A172 (cell line): Measurements from ENCODE around the gene OST4. TPM values are rescaled to one million over a fixed set of nuclear protein-coding genes. Genes with fewer than 3 reads are reported as not detected.
"Not testable (repeated sequence)": the region's sequence is repeated elsewhere in the genome, so short reads cannot be mapped to it uniquely, and the experiment has no call there.

Source experiments
- DNase-seq: peaks from one replicate; pipeline ENCODE4 v3.0.0-alpha.2; 2015; ENCODE audit warnings: low spot score
- total RNA-seq: library from RNA; depleted of rRNA; stranded (reverse); fragments of >200 nt; shearing (Covaris generic); gene quantifications from 2 replicates; pipeline ENCODE4 v1.2.3, GENCODE V29; 2014

Gene OST4
- total RNA-seq, 1 experiment from 2014 or later, result 356 TPM

- no peak for DNase-seq
These were observed 8.0 kb upstream of the OST4 start for GRCh38 chr2:27079233-27080139.

GRCh38 chr2:27078267-27079194 lies 7.1 kb upstream of the OST4 start, which contains the start of gene EMILIN1:
Gene EMILIN1 (plus strand): TSS chr2:27078615. CDS start chr2:27079066, 451 bp downstream.
- no peak for DNase-seq

GRCh38 chr2:27077231-27077630 lies 5.8 kb upstream of the OST4 start:
- no peak for DNase-seq

GRCh38 chr2:27076323-27076722 lies 4.9 kb upstream of the OST4 start:
- DNase-seq, result no peak

GRCh38 chr2:27075566-27075871 lies 4.1 kb upstream of the OST4 start:
- not testable (repeated sequence) for DNase-seq

GRCh38 chr2:27074738-27075565 lies 3.5 kb upstream of the OST4 start:
- no peak for DNase-seq

GRCh38 chr2:27073782-27074181 lies 2.3 kb upstream of the OST4 start:
- DNase-seq, result no peak

GRCh38 chr2:27072920-27073319 lies 1.5 kb upstream of the OST4 start:
- DNase-seq, result no peak

GRCh38 chr2:27071990-27072830 lies 756 bp upstream of the OST4 start:
- no peak for DNase-seq

GRCh38 chr2:27070653-27071276 lies 689 bp downstream of the OST4 start:
- DNase-seq, result no peak

- no peak for DNase-seq
These were observed 1.4 kb downstream of the OST4 start for GRCh38 chr2:27069961-27070618.

GRCh38 chr2:27069436-27069835 lies 2.0 kb downstream of the OST4 start:
- DNase-seq, result no peak

- no peak for DNase-seq
These were observed 4.1 kb downstream of the OST4 start for GRCh38 chr2:27067385-27067784.

- DNase-seq, result no peak
These were observed 6.3 kb downstream of the OST4 start for GRCh38 chr2:27065128-27065527.

- no peak for DNase-seq
These were observed 11.1 kb downstream of the OST4 start for GRCh38 chr2:27060323-27060722.

GRCh38 chr2:27059141-27059820 lies 12.2 kb downstream of the OST4 start:
- no peak for DNase-seq

- no peak for DNase-seq
These were observed 13.2 kb downstream of the OST4 start for GRCh38 chr2:27058210-27058609.

- DNase-seq, result no peak
These were observed 14.3 kb downstream of the OST4 start for GRCh38 chr2:27057184-27057583.

- no peak for DNase-seq
These were observed 16.7 kb downstream of the OST4 start for GRCh38 chr2:27054721-27055120.
